K562 (cell line): ENCODE measurements around the gene SSU72. TPM values are rescaled to one million over a fixed set of nuclear protein-coding genes. Genes with fewer than 3 reads are reported as not detected.
"Not testable (repeated sequence)": the region's sequence is repeated elsewhere in the genome, so short reads cannot be mapped to it uniquely, and the experiment has no call there.

ENCODE experiments used
- ATAC-seq: fragments of 200-7000 bp; cut with Tn5 transposase; 3 replicates; pipeline ENCODE4 v1.9.1; 2020; ENCODE audit warnings: moderate library complexity
- BruUV-seq: library from RNA; stranded (reverse); fragments of 400-500 nt; replicated peaks from 2 replicates; lab custom pipeline; 2021; lab: Mats Ljungman, UMichigan
- CTCF ChIA-PET: fragments of 300-600 bp; formaldehyde crosslinking; extraction: SDS; loops from one replicate; lab custom pipeline; 2021; ENCODE audit warnings: low intra/inter-chr PET ratio; lab: Yijun Ruan, JAX
- POLR2A ChIA-PET: fragments of 300-600, 350-650 bp; sonication (Branson Sonifier 250); formaldehyde crosslinking; extraction: SDS; loops from one replicate; lab custom pipeline; 2021; ENCODE audit warnings: antibody characterized with exemption, inconsistent platforms; lab: Yijun Ruan, JAX
- DNase-seq, 4 experiments: peaks; one replicate each; pipeline versions ENCODE4 v3.0.0 to v3.0.0-alpha.2; 2011 to 2018; ENCODE audit warnings: low spot score in 3 of 4, mixed read lengths in 3 of 4; ENCODE audit errors: extremely low read depth in 1 of 4
- FAIRE-seq: peaks from 2 replicates; lab custom pipeline; 2011; peaks lifted over from hg19 to GRCh38; lab: Jason Lieb, UNC
- H2AFZ ChIP-seq: 2 replicates; pipeline ENCODE4 v1.6.0; 2011; ENCODE audit warnings: low read depth, low read length, control low read depth, inconsistent platforms
- H3K27ac ChIP-seq: fragments of 200-600 bp; 3 replicates; pipeline ENCODE4 v1.8.0; 2011; ENCODE audit warnings: low read depth, mild to moderate bottlenecking, control low read depth, inconsistent platforms, low read length, moderate library complexity, mixed read lengths; ENCODE audit errors: extremely low read depth
- H3K27me3 ChIP-seq, 2 experiments: fragments of 300-600 bp in 1 of 2; 2 replicates in 1 of 2; 3 replicates in 1 of 2; pipeline versions ENCODE4 v1.6.0 to v1.8.0; 2011; ENCODE audit warnings: inconsistent platforms in 2 of 2, low read length in 2 of 2, mild to moderate bottlenecking in 1 of 2, mixed read lengths in 1 of 2, moderate library complexity in 1 of 2; ENCODE audit not compliant: control insufficient read depth in 2 of 2, insufficient read depth in 2 of 2
- H3K36me3 ChIP-seq: fragments of 300-600 bp; 3 replicates; pipeline ENCODE4 v1.8.0; 2011; ENCODE audit warnings: mild to moderate bottlenecking, low read length, inconsistent platforms; ENCODE audit not compliant: control insufficient read depth, insufficient read depth
- H3K4me1 ChIP-seq, 2 experiments: fragments of 200-600 bp in 1 of 2; replicated peaks in 1 of 2; 2 replicates in 1 of 2; 3 replicates in 1 of 2; pipeline versions ENCODE4 v1.5.1 to v1.8.0; 2011; ENCODE audit warnings: inconsistent platforms in 2 of 2, low read length in 2 of 2, mild to moderate bottlenecking in 1 of 2, mixed read lengths in 1 of 2, moderate library complexity in 1 of 2; ENCODE audit not compliant: control insufficient read depth in 2 of 2, insufficient read depth in 2 of 2
- H3K4me2 ChIP-seq: 2 replicates; pipeline ENCODE4 v1.6.1; 2011; ENCODE audit warnings: low read length, control low read depth, inconsistent platforms, mixed read lengths; ENCODE audit not compliant: insufficient read depth
- H3K4me3 ChIP-seq: fragments of 200-600 bp; sonication (generic), shearing (Covaris generic); 2 replicates; pipeline ENCODE4 v1.5.1; 2016; ENCODE audit warnings: control low read depth, inconsistent platforms
- H3K79me2 ChIP-seq: fragments of 200-600 bp; 3 replicates; pipeline ENCODE4 v1.8.0; 2011; ENCODE audit warnings: low read length, inconsistent platforms; ENCODE audit not compliant: control insufficient read depth, insufficient read depth
- H3K9ac ChIP-seq, 2 experiments: 2 replicates each; pipeline versions ENCODE4 v1.6.0 to v1.6.1; 2011; ENCODE audit warnings: low read depth in 2 of 2, low read length in 2 of 2, control low read depth in 1 of 2, inconsistent platforms in 1 of 2, mild to moderate bottlenecking in 1 of 2, mixed read lengths in 1 of 2; ENCODE audit not compliant: insufficient read depth in 1 of 2
- H3K9me1 ChIP-seq: one replicate; pipeline ENCODE4 v1.6.0; 2011; ENCODE audit warnings: inconsistent platforms, mild to moderate bottlenecking, low read length, moderate library complexity; ENCODE audit not compliant: control insufficient read depth, insufficient read depth
- H3K9me3 ChIP-seq: replicated peaks from 2 replicates; pipeline ENCODE4 v1.5.1; 2011; ENCODE audit warnings: low read depth, low read length, inconsistent platforms; ENCODE audit not compliant: control insufficient read depth, insufficient read depth
- H4K20me1 ChIP-seq: replicated peaks from 2 replicates; pipeline ENCODE4 v1.6.1; 2011; ENCODE audit warnings: low read length, inconsistent platforms, mixed read lengths; ENCODE audit not compliant: control insufficient read depth, insufficient read depth
- E2F8 ChIP-seq: fragments of 450-650 bp; IDR thresholded peaks from 2 replicates; pipeline ENCODE4 v1.7.1; 2018; ENCODE audit warnings: mild to moderate bottlenecking, low read depth; ENCODE audit not compliant: partially characterized antibody
- FOSL1 ChIP-seq: fragments of 200-800 bp; sonication (Bioruptor generic); conservative IDR thresholded peaks from 2 replicates; pipeline ENCODE4 v1.6.1; 2016; ENCODE audit warnings: missing genetic modification characterization, missing compliant biosample characterization
- GATA2 ChIP-seq: sonication (generic); formaldehyde crosslinking; IDR thresholded peaks from 2 replicates; pipeline ENCODE4 v1.4.0; 2020; ENCODE audit warnings: mild to moderate bottlenecking, missing genetic modification reagents
- HMGXB4 ChIP-seq: sonication (generic); formaldehyde crosslinking; IDR thresholded peaks from 2 replicates; pipeline ENCODE4 v1.8.1; 2023; ENCODE audit warnings: mild to moderate bottlenecking, missing genetic modification reagents
- MECOM ChIP-seq: fragments of 250-450 bp; sonication (Bioruptor Pico); IDR thresholded peaks from 2 replicates; pipeline ENCODE4 v1.8.0; 2022; ENCODE audit warnings: inconsistent platforms
- RBFOX2 ChIP-seq: fragments of 200-400 bp; formaldehyde crosslinking; IDR thresholded peaks from 2 replicates; pipeline ENCODE4 v1.6.1; 2017; ENCODE audit warnings: low read depth, mild to moderate bottlenecking, low read length, moderate library complexity
- WGBS: fragments of 100-300 bp; shearing (Covaris generic); methylation state at CpG from one replicate; pipeline ENCODE4 v1.1.6; 2016; ENCODE audit warnings: low coverage, mixed read lengths; ENCODE audit not compliant: insufficient coverage; ENCODE audit errors: missing lambda C conversion rate; 5-methylcytosine and 5-hydroxymethylcytosine counted together
- in situ Hi-C: fragments of 300-500 bp; cut with MboI; formaldehyde crosslinking; loops from 4 replicates; pipeline ENCODE4 v1.15.0; 2018; ENCODE audit warnings: inconsistent platforms, mixed read lengths
- intact Hi-C: fragments of 100-400 bp; cut with micrococcal nuclease; formaldehyde crosslinking; loops from 2 replicates; pipeline ENCODE4 v1.14.2; 2022
- polyA plus RNA-seq, 8 experiments: library from polyadenylated mRNA; depleted of rRNA in 4 of 8; stranded (reverse) in 5 of 8; unstranded in 3 of 8; fragments of >200 nt; fragmentation: Nextera tagmentation in 2 of 8; fragmentation: Illumina TruSeq in 1 of 8; extraction: Ambion mirVana in 2 of 8; extraction: Trizol in 1 of 8; gene quantifications; 2 replicates each; pipeline versions ENCODE4 v1.2.1 to v1.2.3, GENCODE V29; 2011 to 2014; ENCODE audit warnings: inconsistent platforms in 1 of 8, missing spikeins in 1 of 8
- total RNA-seq, 7 experiments: library from RNA; depleted of rRNA in 6 of 7; stranded (reverse); fragments of >200 nt in 6 of 7; fragmentation: Illumina TruSeq in 2 of 7; extraction: Trizol in 2 of 7; gene quantifications; 2 replicates each; pipeline versions ENCODE4 v1.2.1 to v1.2.3, GENCODE V29; 2011 to 2021; ENCODE audit warnings: low replicate concordance in 1 of 7

Gene SSU72
- total and polyA plus RNA-seq, 9 of the 15 experiments (the other 6 are each of a cell fraction or from before 2014, with no cell fraction given): 70.8 to 201 (median 94.6) TPM

- TF ChIP-seq E2F8 (peak; percentile 53), FOSL1 (tag) (0 out of 2 replicates have a peak, but pooled peaks have one; percentile 38), GATA2 (CRISPR knock-in tag) (0 out of 2 replicates have a peak, but pooled peaks have one; percentile 35), HMGXB4 (CRISPR knock-in tag) (0 out of 2 replicates have a peak, but pooled peaks have one; percentile 55), MECOM (peak; percentile 62; the same call in 1 of the 2 replicates), RBFOX2 (0 out of 2 replicates have a peak, but pooled peaks have one; percentile 47)
Observed at GRCh38 chr1:1504777-1505365, 69.8 kb downstream of the SSU72 start (continued).

- WGBS: 92% methylated on average over 13 of the region's 18 CpGs
- in situ Hi-C loops: loop anchor here (5.0 kb wide), 1 partner anchor 48 kb away; the partner anchor contains the start of gene ATAD3C
- H3K9me1 ChIP-seq, POLR2A ChIA-PET, H3K27ac ChIP-seq, FAIRE-seq, H2AFZ ChIP-seq, intact Hi-C loops, H3K27me3 ChIP-seq, H3K4me3 ChIP-seq, H4K20me1 ChIP-seq, ATAC-seq, CTCF ChIA-PET, H3K4me2 ChIP-seq, BruUV-seq, H3K9ac ChIP-seq, H3K79me2 ChIP-seq, H3K4me1 ChIP-seq: not testable (repeated sequence)
- DNase-seq: peak in 2 of 4 experiments; percentile 13 to 16
- Histone ChIP-seq H3K36me3 (peaks cover 56% of the 10 kb centered on the region; the same call in 2 of the 3 replicates), H3K9me3 (peaks cover 14% of the 10 kb centered on the region)
Observed at GRCh38 chr1:1495461-1495975, 79.1 kb downstream of the SSU72 start.

GRCh38 chr1:1494311-1494710 is 80.4 kb downstream of the SSU72 start:
- H4K20me1 ChIP-seq, ATAC-seq, in situ Hi-C loops, H3K79me2 ChIP-seq, H3K4me3 ChIP-seq, H3K27me3 ChIP-seq, H3K27ac ChIP-seq, BruUV-seq, H3K4me2 ChIP-seq, POLR2A ChIA-PET, intact Hi-C loops, CTCF ChIA-PET, H3K9ac ChIP-seq, H3K9me1 ChIP-seq, H2AFZ ChIP-seq, FAIRE-seq, H3K4me1 ChIP-seq: not testable (repeated sequence)
- WGBS: 98% methylated on average over 15 of the region's 22 CpGs
- DNase-seq: peak in 1 of 4 experiments; percentile 2
- Histone ChIP-seq H3K9me3 (peaks cover 16% of the 10 kb centered on the region), H3K36me3 (peaks cover 68% of the 10 kb centered on the region; the same call in 2 of the 3 replicates)
